Measurements from ENCODE around the gene SLC6A8. TPM values are rescaled to one million over a fixed set of nuclear protein-coding genes. Genes with fewer than 3 reads are reported as not detected.

SLC6A8 gene
- total and polyA plus RNA-seq, 2 donors (not counting 3 experiments of a cell fraction or from before 2014, with no cell fraction given): 22.7 to 23.6 TPM

DNA sequence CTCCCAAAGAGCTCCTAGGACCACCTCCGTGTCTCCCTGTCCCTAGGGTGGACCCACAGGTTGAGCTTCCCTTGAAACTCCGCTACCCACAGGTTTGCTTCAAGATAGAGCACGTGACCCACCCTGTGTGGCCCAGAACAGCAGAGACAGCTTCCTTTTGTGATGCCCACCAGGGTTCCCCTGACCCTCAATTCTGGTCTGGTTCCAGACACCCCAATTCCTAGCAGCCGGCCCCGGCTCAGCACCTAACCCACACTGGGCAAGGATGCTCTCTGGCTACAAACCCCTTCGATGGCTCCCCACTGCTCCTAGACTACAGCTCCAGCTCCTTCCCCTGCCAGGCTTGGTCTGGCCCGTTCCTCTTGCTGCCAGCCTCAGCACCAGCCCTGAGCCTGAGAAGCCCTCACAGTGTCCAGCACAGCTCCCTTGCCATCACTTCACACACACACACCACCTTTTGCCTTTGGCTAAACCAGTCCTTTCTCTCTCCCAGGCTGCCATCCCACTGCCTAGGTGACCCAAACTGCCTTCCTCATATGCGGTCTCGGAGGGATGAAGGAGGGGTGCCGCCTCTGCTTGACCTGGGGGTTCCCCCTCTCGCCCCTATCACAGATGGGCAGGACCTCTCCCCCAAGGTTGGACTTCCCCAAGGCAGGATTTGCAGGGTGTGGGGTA lies 20.3 kb upstream of the SLC6A8 start:
- no TSS peak for BruUV-seq (replicated peaks)
- Histone ChIP-seq H3K4me1 (ENCODE audit: control insufficient read depth, extremely low read depth, insufficient read depth, low read length) (no peaks in the 10 kb centered on the region), H3K36me3 (ENCODE audit: control insufficient read depth in 2 of 2, extremely low read depth in 1 of 2, insufficient read depth in 2 of 2, low read length in 2 of 2) (no peaks in the 10 kb centered on the region), H3K27ac (ENCODE audit: insufficient read depth, low read depth, low read length) (no peak overlapping the region), H3K9me1 (replicated peaks; ENCODE audit: control insufficient read depth, extremely low read depth, insufficient read depth, low read length) (no peaks in the 10 kb centered on the region), H3K4me3 (replicated peaks in 1 of 3; ENCODE audit: insufficient read depth in 1 of 3, low read depth in 1 of 3, low read length in 3 of 3) (no peak overlapping the region), H2AFZ (ENCODE audit: low read depth, low read length) (no peak overlapping the region), H3K4me2 (ENCODE audit: insufficient read depth, low read length) (no peak overlapping the region), H4K20me1 (replicated peaks; ENCODE audit: control insufficient read depth, extremely low read depth, insufficient read depth, low read length) (no peaks in the 10 kb centered on the region), H3K9me3 (replicated peaks; ENCODE audit: control insufficient read depth, insufficient read depth, low read length) (no peaks in the 10 kb centered on the region), H3K9ac (replicated peaks; ENCODE audit: extremely low read depth, insufficient read depth, low read length) (no peak overlapping the region), H3K27me3 (ENCODE audit: control insufficient read depth in 2 of 2, insufficient read depth in 2 of 2, low read length in 2 of 2) (peaks cover 3 to 4% of the 10 kb centered on the region in 2 experiments), H3K79me2 (ENCODE audit: control insufficient read depth, insufficient read depth, low read length) (no peaks in the 10 kb centered on the region)
- dilution Hi-C loops (cut with MboI; ENCODE audit: extremely low pct_ligation_motif_present, low sequenced_read_pairs) (no loop called here), intact Hi-C loops (cut with micrococcal nuclease) (no loop called here)
- ChIA-PET CTCF (interaction anchor here (0.7 to 6.8 kb wide), 25 partner anchors 10 to 726 kb away, joined by 3 to 89 read pairs (median 7); partner anchors contain the start of genes DUSP9 and HAUS7), POLR2A (no interaction called here)
- TF ChIP-seq JUN (IDR thresholded peaks at IDR 0.05; ENCODE audit: borderline replicate concordance, insufficient read depth, insufficient read length, low read depth) (no peak), GATA2 (IDR thresholded peaks at IDR 0.05; ENCODE audit: insufficient read depth, insufficient read length, low read depth, low read length) (no peak), EZH2 (IDR thresholded peaks at IDR 0.05; ENCODE audit: borderline replicate concordance, low read depth, low read length, severe bottlenecking) (no peak), FOS (IDR thresholded peaks at IDR 0.05; ENCODE audit: borderline replicate concordance, insufficient read depth, low read length) (no peak), MYC (IDR thresholded peaks at IDR 0.05; ENCODE audit: low read depth, low read length) (no peak), POLR2AphosphoS5 (IDR thresholded peaks at IDR 0.05; ENCODE audit: insufficient read depth, low read depth, low read length) (no peak), POLR2A (IDR thresholded peaks at IDR 0.05; ENCODE audit: low read depth, low read length) (no peak)
- TF ChIP-seq, protein P1, sequence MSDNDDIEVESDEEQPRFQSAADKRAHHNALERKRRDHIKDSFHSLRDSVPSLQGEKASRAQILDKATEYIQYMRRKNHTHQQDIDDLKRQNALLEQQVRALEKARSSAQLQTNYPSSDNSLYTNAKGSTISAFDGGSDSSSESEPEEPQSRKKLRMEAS (IDR thresholded peaks at IDR 0.05; ENCODE audit: insufficient read depth, insufficient read length): no peak
- TF ChIP-seq, protein P2, sequence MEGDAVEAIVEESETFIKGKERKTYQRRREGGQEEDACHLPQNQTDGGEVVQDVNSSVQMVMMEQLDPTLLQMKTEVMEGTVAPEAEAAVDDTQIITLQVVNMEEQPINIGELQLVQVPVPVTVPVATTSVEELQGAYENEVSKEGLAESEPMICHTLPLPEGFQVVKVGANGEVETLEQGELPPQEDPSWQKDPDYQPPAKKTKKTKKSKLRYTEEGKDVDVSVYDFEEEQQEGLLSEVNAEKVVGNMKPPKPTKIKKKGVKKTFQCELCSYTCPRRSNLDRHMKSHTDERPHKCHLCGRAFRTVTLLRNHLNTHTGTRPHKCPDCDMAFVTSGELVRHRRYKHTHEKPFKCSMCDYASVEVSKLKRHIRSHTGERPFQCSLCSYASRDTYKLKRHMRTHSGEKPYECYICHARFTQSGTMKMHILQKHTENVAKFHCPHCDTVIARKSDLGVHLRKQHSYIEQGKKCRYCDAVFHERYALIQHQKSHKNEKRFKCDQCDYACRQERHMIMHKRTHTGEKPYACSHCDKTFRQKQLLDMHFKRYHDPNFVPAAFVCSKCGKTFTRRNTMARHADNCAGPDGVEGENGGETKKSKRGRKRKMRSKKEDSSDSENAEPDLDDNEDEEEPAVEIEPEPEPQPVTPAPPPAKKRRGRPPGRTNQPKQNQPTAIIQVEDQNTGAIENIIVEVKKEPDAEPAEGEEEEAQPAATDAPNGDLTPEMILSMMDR (IDR thresholded peaks at IDR 0.05; ENCODE audit: extremely low read depth in 1 of 2, insufficient read depth in 1 of 2, low read depth in 1 of 2, low read length in 2 of 2): no peak
- no peak for FAIRE-seq
- no peak for DNase-seq (ENCODE audit: low read depth, low spot score)
